ENCODE results near the gene PRSS12.
"Not testable (repeated sequence)": the region's sequence is repeated elsewhere in the genome, so short reads cannot be mapped to it uniquely, and the experiment has no call there.

The PRSS12 gene

GRCh38 chr4:118352843-118353533, at the start of gene PRSS12:
TSS of gene PRSS12 (minus strand) at chr4:118353003. CDS start at chr4:118352720, 283 bp downstream.
- peak; percentile 74 to 81 for ATAC-seq

- ATAC-seq = no peak
Observed at GRCh38 chr4:118400356-118400755, 47.6 kb upstream of the PRSS12 start.

GRCh38 chr4:118399883-118400282, 47.1 kb upstream of the PRSS12 start:
- not testable (repeated sequence) for ATAC-seq

- no peak for ATAC-seq
Observed at GRCh38 chr4:118398226-118399090, 45.7 kb upstream of the PRSS12 start.

- ATAC-seq = no peak
Observed at GRCh38 chr4:118397623-118397979, 44.8 kb upstream of the PRSS12 start.

- ATAC-seq = no peak
Observed at GRCh38 chr4:118396881-118397622, 44.2 kb upstream of the PRSS12 start.

- no peak for ATAC-seq
Observed at GRCh38 chr4:118395057-118395644, 42.3 kb upstream of the PRSS12 start.

- ATAC-seq = not testable (repeated sequence)
Observed at GRCh38 chr4:118392509-118392908, 39.7 kb upstream of the PRSS12 start.

GRCh38 chr4:118390121-118390520, 37.3 kb upstream of the PRSS12 start:
- no peak for ATAC-seq

- no peak for ATAC-seq
Observed at GRCh38 chr4:118389721-118390120, 36.9 kb upstream of the PRSS12 start.

GRCh38 chr4:118388606-118389005, 35.8 kb upstream of the PRSS12 start:
- ATAC-seq = no peak

GRCh38 chr4:118381902-118382301, 29.1 kb upstream of the PRSS12 start:
- no peak for ATAC-seq

- no peak for ATAC-seq
Observed at GRCh38 chr4:118373614-118374255, 20.9 kb upstream of the PRSS12 start.

- no peak for ATAC-seq
Observed at GRCh38 chr4:118372251-118372650, 19.4 kb upstream of the PRSS12 start.

- ATAC-seq = no peak
Observed at GRCh38 chr4:118369231-118369630, 16.4 kb upstream of the PRSS12 start.

GRCh38 chr4:118367872-118368271, 15.1 kb upstream of the PRSS12 start:
- no peak for ATAC-seq

GRCh38 chr4:118367361-118367760, 14.6 kb upstream of the PRSS12 start:
- no peak for ATAC-seq

- ATAC-seq = no peak
Observed at GRCh38 chr4:118363166-118363565, 10.4 kb upstream of the PRSS12 start.

GRCh38 chr4:118361192-118361591, 8.4 kb upstream of the PRSS12 start:
- no peak for ATAC-seq

GRCh38 chr4:118360106-118360505, 7.3 kb upstream of the PRSS12 start:
- no peak for ATAC-seq

GRCh38 chr4:118357601-118358000, 4.8 kb upstream of the PRSS12 start:
- ATAC-seq = no peak

- no peak for ATAC-seq
Observed at GRCh38 chr4:118356731-118357130, 3.9 kb upstream of the PRSS12 start.

Measured in activated CD4-positive, CD25-positive, alpha-beta regulatory T cell treated with anti-CD3 and anti-CD28 coated beads, Interleukin-2, amount 50 U/mL, for 24 hours (primary cell).